Activated B cell treated with CpG ODN at 0.5 μM for 24 hours (primary cell): Measurements from ENCODE around the gene CENPN. TPM values are rescaled to one million over a fixed set of nuclear protein-coding genes. Genes with fewer than 3 reads are reported as not detected.

Experiments used
- ATAC-seq: fragments of 200-7000 bp; cut with Tn5 transposase; one replicate; pipeline ENCODE4 v1.10.0; 2021; ENCODE audit warnings: low read depth, mild to moderate bottlenecking, moderate library complexity
- CTCF ChIA-PET: fragments of 350-600 bp; sonication (Branson Sonifier 250); formaldehyde crosslinking; loops from one replicate; lab custom pipeline; 2021; ENCODE audit warnings: antibody characterized with exemption; lab: Charles Lee
- POLR2A ChIA-PET: fragments of 350-600 bp; sonication (Branson Sonifier 250); formaldehyde crosslinking; loops from one replicate; lab custom pipeline; 2021; ENCODE audit warnings: antibody characterized with exemption; lab: Charles Lee
- DNase-seq: peaks from one replicate; pipeline ENCODE4 v3.0.0; 2022
- H3K27ac Mint-ChIP-seq: one replicate; pipeline ENCODE4 v1.8.0; 2020; ENCODE audit warnings: mixed read lengths
- H3K27me3 Mint-ChIP-seq: one replicate; pipeline ENCODE4 v1.8.0; 2021; ENCODE audit warnings: mixed read lengths
- H3K36me3 Mint-ChIP-seq: one replicate; pipeline ENCODE4 v1.8.0; 2021; ENCODE audit warnings: low read depth, mixed read lengths
- H3K4me1 Mint-ChIP-seq: one replicate; pipeline ENCODE4 v1.8.0; 2021; ENCODE audit warnings: mixed read lengths
- H3K4me3 Mint-ChIP-seq: one replicate; pipeline ENCODE4 v1.8.0; 2020; ENCODE audit warnings: mild to moderate bottlenecking, mixed read lengths
- H3K9me3 Mint-ChIP-seq: one replicate; pipeline ENCODE4 v1.8.0; 2020; ENCODE audit warnings: mixed read lengths
- intact Hi-C: fragments of 100-400 bp; cut with micrococcal nuclease; formaldehyde crosslinking; loops from one replicate; pipeline ENCODE4 v1.15.1; 2024
- total RNA-seq: library from RNA; stranded (reverse); gene quantifications from 2 replicates; pipeline ENCODE4 v1.2.3, GENCODE V29; 2022
- TF ChIP-seq, protein P1 (sequence below): fragments of 200-600 bp; IDR thresholded peaks from one replicate; pipeline ENCODE4 v1.8.0; 2022; ENCODE audit warnings: antibody characterized with exemption, mild to moderate bottlenecking

CENPN gene
- total RNA-seq, 1 donor from 2014 or later = 5.9 TPM

DNA sequence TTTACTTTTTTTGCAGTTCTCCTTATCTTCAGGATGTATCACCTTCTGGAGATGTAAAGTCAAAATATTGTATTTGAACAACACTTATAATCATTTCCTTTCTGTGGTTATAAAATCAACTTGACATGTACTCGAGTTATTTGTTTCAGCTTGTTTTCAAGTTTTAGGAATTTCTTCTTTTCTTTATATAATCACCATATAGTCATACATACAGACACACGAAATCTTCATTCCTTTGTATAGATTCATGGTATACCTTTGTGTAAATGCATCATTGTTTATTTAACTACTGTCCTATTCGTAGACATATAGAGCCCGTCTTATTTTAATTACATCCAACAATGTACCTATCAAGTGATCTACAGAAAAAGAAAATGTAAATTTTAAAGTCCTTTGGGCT, 40.4 kb upstream of the CENPN start:
- TF ChIP-seq, protein P1, sequence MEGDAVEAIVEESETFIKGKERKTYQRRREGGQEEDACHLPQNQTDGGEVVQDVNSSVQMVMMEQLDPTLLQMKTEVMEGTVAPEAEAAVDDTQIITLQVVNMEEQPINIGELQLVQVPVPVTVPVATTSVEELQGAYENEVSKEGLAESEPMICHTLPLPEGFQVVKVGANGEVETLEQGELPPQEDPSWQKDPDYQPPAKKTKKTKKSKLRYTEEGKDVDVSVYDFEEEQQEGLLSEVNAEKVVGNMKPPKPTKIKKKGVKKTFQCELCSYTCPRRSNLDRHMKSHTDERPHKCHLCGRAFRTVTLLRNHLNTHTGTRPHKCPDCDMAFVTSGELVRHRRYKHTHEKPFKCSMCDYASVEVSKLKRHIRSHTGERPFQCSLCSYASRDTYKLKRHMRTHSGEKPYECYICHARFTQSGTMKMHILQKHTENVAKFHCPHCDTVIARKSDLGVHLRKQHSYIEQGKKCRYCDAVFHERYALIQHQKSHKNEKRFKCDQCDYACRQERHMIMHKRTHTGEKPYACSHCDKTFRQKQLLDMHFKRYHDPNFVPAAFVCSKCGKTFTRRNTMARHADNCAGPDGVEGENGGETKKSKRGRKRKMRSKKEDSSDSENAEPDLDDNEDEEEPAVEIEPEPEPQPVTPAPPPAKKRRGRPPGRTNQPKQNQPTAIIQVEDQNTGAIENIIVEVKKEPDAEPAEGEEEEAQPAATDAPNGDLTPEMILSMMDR = no peak
- Mint-ChIP-seq H3K4me1 (peaks cover 5% of the 10 kb centered on the region), H3K36me3 (peaks cover 10% of the 10 kb centered on the region), H3K27me3 (no peaks in the 10 kb centered on the region), H3K27ac (no peak overlapping the region), H3K9me3 (peaks cover 1% of the 10 kb centered on the region), H3K4me3 (no peak overlapping the region)
- ChIA-PET POLR2A (no interaction called here), CTCF (no interaction called here)
- ATAC-seq (no peak), DNase-seq (no peak)
- intact Hi-C loops = no loop called here

DNA sequence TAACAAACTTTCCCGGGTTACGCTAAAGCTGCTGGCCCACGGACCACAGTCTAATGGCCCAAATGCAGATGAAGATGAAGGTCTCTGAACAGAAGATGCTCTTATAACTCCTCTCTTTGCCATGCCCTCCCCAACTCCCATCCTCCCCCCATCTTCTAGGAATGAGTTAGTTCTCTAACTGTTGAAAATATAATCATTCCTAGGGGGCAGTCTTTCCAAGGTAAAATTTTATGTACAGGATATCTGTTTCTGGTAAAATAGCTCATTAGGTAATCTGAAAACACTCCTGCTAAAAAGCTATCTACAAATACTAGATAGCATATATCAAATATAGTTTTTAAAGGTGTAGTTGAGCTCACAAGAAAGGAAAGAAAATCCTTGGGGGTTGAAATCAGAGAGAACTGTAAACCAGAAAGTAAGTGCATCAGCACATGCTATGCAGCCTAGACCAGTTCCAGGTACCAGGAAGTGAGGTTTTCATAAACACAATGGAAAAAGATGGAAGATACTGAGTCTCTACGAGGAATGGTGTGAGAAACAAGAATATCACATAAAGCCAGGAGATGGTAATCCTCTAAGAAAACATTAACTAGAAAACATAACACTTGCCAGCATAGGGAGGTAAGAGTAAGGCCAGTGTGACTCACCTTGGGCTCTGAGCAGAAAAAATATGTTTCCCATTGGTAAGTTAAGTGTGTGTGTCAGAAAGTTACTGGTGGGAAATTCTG, 38.5 kb upstream of the CENPN start:
- CTCF ChIA-PET = no interaction called here
- POLR2A ChIA-PET = no interaction called here
- Mint-ChIP-seq H3K4me3 (no peak overlapping the region), H3K36me3 (peaks cover 10% of the 10 kb centered on the region), H3K4me1 (peaks cover 5% of the 10 kb centered on the region), H3K27me3 (no peaks in the 10 kb centered on the region), H3K9me3 (no peaks in the 10 kb centered on the region), H3K27ac (no peak overlapping the region)
- intact Hi-C loops = no loop called here
- no peak for DNase-seq
- ATAC-seq = no peak
- TF ChIP-seq, protein P1 = no peak

DNA sequence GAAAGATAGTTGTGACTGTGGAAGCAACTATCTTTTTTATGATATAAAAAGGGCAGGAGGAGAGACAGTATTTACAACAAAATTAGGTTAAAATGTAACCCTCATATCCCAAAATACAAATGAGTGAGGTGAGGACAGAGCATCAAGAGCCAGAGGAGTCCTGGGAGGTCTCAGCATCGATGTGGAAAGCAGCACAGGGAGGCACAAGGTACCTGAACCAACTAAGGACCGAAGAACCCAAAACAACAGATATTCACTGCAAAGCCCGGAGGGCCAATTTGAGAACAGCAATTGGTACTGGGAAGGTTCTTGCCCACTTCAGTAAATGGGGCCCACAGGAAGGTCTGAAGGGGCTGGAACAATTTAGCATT, 37.9 kb upstream of the CENPN start:
- ChIA-PET CTCF (no interaction called here), POLR2A (no interaction called here)
- Mint-ChIP-seq H3K27me3 (no peaks in the 10 kb centered on the region), H3K27ac (no peak overlapping the region), H3K4me1 (peaks cover 4% of the 10 kb centered on the region), H3K36me3 (peaks cover 13% of the 10 kb centered on the region), H3K9me3 (no peaks in the 10 kb centered on the region), H3K4me3 (no peak overlapping the region)
- ATAC-seq (no peak), DNase-seq (no peak)
- TF ChIP-seq, protein P1 = no peak
- intact Hi-C loops = no loop called here

DNA sequence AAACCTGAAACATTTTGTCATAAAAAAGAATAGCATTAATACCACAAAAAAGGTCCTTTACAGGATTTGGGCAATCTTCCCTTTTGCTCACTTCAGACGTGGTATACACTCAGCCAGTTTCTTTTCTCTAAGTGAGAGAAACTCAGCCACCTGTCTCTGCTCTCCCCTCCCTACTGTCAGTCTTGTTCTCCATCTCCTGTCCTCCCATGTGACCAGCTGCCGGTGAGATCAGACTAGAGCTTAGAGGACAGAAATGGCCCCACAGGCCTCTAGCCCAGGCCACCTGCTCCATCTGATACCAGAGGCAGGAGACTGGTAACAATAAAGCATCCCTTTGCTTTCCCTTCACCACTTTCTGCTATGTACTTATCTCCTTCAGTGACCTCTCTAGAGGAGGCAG, 35.2 kb upstream of the CENPN start:
- POLR2A ChIA-PET = no interaction called here
- H3K27ac Mint-ChIP-seq = no peak overlapping the region
- H3K9me3 Mint-ChIP-seq = no peaks in the 10 kb centered on the region
- CTCF ChIA-PET = no interaction called here
- no peaks in the 10 kb centered on the region for H3K4me1 Mint-ChIP-seq
- TF ChIP-seq, protein P1 = no peak
- no peak for DNase-seq
- H3K36me3 Mint-ChIP-seq = peaks cover 33% of the 10 kb centered on the region
- ATAC-seq = no peak
- H3K4me3 Mint-ChIP-seq = no peak overlapping the region
- H3K27me3 Mint-ChIP-seq = no peaks in the 10 kb centered on the region
- intact Hi-C loops = no loop called here

DNA sequence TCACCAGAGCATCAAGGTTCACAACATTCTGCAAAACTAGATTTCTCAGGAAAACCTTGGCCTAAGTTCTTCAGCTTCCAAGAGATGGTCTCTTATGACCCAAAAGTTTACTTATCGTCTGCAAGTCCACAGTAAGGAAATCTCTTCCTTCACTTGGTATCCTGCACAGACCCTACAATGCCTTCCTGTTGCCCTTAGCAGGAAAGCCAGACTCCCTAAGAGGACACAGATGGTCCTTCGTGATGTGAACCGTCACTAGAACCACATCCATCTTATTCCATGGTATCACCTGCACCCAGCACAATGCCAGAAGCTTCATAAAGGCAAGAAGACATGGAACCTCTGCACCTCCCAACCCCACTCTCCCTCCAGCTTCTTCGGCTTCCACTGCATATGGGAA, 34.4 kb upstream of the CENPN start:
- Mint-ChIP-seq H3K9me3 (no peaks in the 10 kb centered on the region), H3K36me3 (peaks cover 40% of the 10 kb centered on the region), H3K4me3 (no peak overlapping the region), H3K27ac (no peak overlapping the region), H3K27me3 (no peaks in the 10 kb centered on the region), H3K4me1 (no peaks in the 10 kb centered on the region)
- ATAC-seq (no peak), DNase-seq (no peak)
- CTCF ChIA-PET = no interaction called here
- intact Hi-C loops = no loop called here
- TF ChIP-seq, protein P1 = no peak
- POLR2A ChIA-PET = no interaction called here
